ENCODE results near the gene SPTB.

GRCh38 chr14:64715146-64715627 is 164.5 kb downstream of the SPTB start:
- TF ChIP-seq, protein P1, sequence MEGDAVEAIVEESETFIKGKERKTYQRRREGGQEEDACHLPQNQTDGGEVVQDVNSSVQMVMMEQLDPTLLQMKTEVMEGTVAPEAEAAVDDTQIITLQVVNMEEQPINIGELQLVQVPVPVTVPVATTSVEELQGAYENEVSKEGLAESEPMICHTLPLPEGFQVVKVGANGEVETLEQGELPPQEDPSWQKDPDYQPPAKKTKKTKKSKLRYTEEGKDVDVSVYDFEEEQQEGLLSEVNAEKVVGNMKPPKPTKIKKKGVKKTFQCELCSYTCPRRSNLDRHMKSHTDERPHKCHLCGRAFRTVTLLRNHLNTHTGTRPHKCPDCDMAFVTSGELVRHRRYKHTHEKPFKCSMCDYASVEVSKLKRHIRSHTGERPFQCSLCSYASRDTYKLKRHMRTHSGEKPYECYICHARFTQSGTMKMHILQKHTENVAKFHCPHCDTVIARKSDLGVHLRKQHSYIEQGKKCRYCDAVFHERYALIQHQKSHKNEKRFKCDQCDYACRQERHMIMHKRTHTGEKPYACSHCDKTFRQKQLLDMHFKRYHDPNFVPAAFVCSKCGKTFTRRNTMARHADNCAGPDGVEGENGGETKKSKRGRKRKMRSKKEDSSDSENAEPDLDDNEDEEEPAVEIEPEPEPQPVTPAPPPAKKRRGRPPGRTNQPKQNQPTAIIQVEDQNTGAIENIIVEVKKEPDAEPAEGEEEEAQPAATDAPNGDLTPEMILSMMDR (IDR thresholded peaks at IDR 0.05): no peak
- TF ChIP-seq POLR2AphosphoS5 (IDR thresholded peaks at IDR 0.05): no peak
- TF ChIP-seq POLR2A (IDR thresholded peaks at IDR 0.05): no peak
- no peak for TF ChIP-seq EP300 (IDR thresholded peaks at IDR 0.05)

Data from sigmoid colon (tissue), 4 donors.